ENCODE results near the gene MLF1.

DNA sequence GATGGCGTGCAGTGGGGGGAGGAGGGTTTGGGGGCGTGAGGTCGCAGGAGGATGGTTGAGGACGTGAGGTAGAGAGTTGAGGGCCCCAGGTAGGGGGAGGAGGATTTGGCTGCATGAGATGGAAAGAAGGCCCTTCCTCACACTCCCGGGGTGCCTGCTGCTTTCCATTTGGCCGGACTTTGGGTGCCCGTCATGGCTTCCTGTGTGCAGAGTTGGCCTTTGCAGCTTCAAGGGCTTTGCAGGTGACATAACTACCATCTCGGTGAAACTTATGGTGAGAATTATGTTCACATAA lies 1.7 kb downstream of the MLF1 start:
- TF ChIP-seq ZFP30 (CRISPR knock-in tag; IDR thresholded peaks at IDR 0.05) (no peak), ZFP3 (CRISPR knock-in tag; IDR thresholded peaks at IDR 0.05) (no peak), BACH2 (CRISPR knock-in tag; IDR thresholded peaks at IDR 0.05; ENCODE audit: borderline replicate concordance) (no peak), ZNF8 (CRISPR knock-in tag; IDR thresholded peaks at IDR 0.05) (no peak), ZNF70 (CRISPR knock-in tag; IDR thresholded peaks at IDR 0.05) (no peak), ARNTL (CRISPR knock-in tag; IDR thresholded peaks at IDR 0.05; ENCODE audit: borderline replicate concordance, low read depth) (no peak), GLIS3 (CRISPR knock-in tag; IDR thresholded peaks at IDR 0.05) (no peak), SNAI2 (CRISPR knock-in tag; IDR thresholded peaks at IDR 0.05) (no peak)
- TF ChIP-seq, protein P1, sequence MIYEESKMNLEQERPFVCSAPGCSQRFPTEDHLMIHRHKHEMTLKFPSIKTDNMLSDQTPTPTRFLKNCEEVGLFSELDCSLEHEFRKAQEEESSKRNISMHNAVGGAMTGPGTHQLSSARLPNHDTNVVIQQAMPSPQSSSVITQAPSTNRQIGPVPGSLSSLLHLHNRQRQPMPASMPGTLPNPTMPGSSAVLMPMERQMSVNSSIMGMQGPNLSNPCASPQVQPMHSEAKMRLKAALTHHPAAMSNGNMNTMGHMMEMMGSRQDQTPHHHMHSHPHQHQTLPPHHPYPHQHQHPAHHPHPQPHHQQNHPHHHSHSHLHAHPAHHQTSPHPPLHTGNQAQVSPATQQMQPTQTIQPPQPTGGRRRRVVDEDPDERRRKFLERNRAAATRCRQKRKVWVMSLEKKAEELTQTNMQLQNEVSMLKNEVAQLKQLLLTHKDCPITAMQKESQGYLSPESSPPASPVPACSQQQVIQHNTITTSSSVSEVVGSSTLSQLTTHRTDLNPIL (CRISPR knock-in tag; IDR thresholded peaks at IDR 0.05; ENCODE audit: low read depth), result no peak
- TF ChIP-seq, protein P2, sequence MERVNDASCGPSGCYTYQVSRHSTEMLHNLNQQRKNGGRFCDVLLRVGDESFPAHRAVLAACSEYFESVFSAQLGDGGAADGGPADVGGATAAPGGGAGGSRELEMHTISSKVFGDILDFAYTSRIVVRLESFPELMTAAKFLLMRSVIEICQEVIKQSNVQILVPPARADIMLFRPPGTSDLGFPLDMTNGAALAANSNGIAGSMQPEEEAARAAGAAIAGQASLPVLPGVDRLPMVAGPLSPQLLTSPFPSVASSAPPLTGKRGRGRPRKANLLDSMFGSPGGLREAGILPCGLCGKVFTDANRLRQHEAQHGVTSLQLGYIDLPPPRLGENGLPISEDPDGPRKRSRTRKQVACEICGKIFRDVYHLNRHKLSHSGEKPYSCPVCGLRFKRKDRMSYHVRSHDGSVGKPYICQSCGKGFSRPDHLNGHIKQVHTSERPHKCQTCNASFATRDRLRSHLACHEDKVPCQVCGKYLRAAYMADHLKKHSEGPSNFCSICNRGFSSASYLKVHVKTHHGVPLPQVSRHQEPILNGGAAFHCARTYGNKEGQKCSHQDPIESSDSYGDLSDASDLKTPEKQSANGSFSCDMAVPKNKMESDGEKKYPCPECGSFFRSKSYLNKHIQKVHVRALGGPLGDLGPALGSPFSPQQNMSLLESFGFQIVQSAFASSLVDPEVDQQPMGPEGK (CRISPR knock-in tag; IDR thresholded peaks at IDR 0.05; ENCODE audit: borderline replicate concordance), result no peak
- TF ChIP-seq, protein P3, sequence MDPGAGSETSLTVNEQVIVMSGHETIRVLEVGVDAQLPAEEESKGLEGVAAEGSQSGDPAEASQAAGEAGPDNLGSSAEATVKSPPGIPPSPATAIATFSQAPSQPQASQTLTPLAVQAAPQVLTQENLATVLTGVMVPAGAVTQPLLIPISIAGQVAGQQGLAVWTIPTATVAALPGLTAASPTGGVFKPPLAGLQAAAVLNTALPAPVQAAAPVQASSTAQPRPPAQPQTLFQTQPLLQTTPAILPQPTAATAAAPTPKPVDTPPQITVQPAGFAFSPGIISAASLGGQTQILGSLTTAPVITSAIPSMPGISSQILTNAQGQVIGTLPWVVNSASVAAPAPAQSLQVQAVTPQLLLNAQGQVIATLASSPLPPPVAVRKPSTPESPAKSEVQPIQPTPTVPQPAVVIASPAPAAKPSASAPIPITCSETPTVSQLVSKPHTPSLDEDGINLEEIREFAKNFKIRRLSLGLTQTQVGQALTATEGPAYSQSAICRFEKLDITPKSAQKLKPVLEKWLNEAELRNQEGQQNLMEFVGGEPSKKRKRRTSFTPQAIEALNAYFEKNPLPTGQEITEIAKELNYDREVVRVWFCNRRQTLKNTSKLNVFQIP (CRISPR knock-in tag; IDR thresholded peaks at IDR 0.05; ENCODE audit: borderline replicate concordance, low read depth), result no peak
